Breast epithelium (tissue), 3 donors: ENCODE results near the gene CNPY4.

ENCODE experiments used
- CTCF ChIP-seq, 3 donors: fragments of 450-650 bp; IDR thresholded peaks; one replicate each; pipeline ENCODE4 v1.5.1; 2016 to 2017; ENCODE audit warnings: antibody characterized with exemption in 3 of 3, mild to moderate bottlenecking in 3 of 3, moderate library complexity in 3 of 3
- POLR2A ChIP-seq: fragments of 450-650 bp; IDR thresholded peaks from one replicate; pipeline ENCODE4 v1.6.1; 2016; ENCODE audit warnings: antibody characterized with exemption, mild to moderate bottlenecking, moderate library complexity
- POLR2AphosphoS5 ChIP-seq, 3 donors: sonication (generic); formaldehyde crosslinking; IDR thresholded peaks; one replicate each; pipeline ENCODE4 v1.6.1; 2017; ENCODE audit warnings: antibody characterized with exemption in 3 of 3

GRCh38 chr7:100087055-100087750 is 32.2 kb upstream of the CNPY4 start:
- TF ChIP-seq CTCF (IDR thresholded peaks at IDR 0.05) (no peak), POLR2A (no peak), POLR2AphosphoS5 (IDR thresholded peaks at IDR 0.05) (no peak)
